Loucy (cell line): ENCODE measurements around the gene EDAR.

Experiments
- H2AFZ ChIP-seq: fragments of 200-600 bp; sonication (generic); 2 replicates; pipeline ENCODE4 v1.6.0; 2016; ENCODE audit warnings: antibody characterized with exemption, mild to moderate bottlenecking, low read length, moderate library complexity
- H3F3A ChIP-seq: fragments of 200-600 bp; 2 replicates; pipeline ENCODE4 v1.6.0; 2016; ENCODE audit warnings: antibody characterized with exemption, low read depth, mild to moderate bottlenecking
- H3K27me3 ChIP-seq: fragments of 200-600 bp; sonication (generic); 2 replicates; pipeline ENCODE4 v1.6.1; 2014; ENCODE audit warnings: low read length, mild to moderate bottlenecking; ENCODE audit not compliant: insufficient read depth, poor library complexity, severe bottlenecking
- H3K36me3 ChIP-seq: fragments of 200-600 bp; sonication (generic); 2 replicates; pipeline ENCODE4 v1.6.1; 2016; ENCODE audit warnings: low read length; ENCODE audit not compliant: insufficient read depth
- H3K4me1 ChIP-seq: fragments of 200-600 bp; sonication (generic); 2 replicates; pipeline ENCODE4 v1.5.1; 2014; ENCODE audit warnings: low read length, mild to moderate bottlenecking; ENCODE audit not compliant: insufficient read depth, poor library complexity, severe bottlenecking
- H3K4me2 ChIP-seq: fragments of 200-600 bp; sonication (generic); 2 replicates; pipeline ENCODE4 v1.6.0; 2014; ENCODE audit warnings: antibody characterized with exemption, low read length, low read depth, mild to moderate bottlenecking; ENCODE audit not compliant: poor library complexity, severe bottlenecking
- H3K4me3 ChIP-seq: fragments of 200-600 bp; sonication (generic); 2 replicates; pipeline ENCODE4 v1.5.1; 2014; ENCODE audit warnings: low read length, mild to moderate bottlenecking, mixed read lengths; ENCODE audit not compliant: poor library complexity, severe bottlenecking
- H3K79me2 ChIP-seq: fragments of 200-600 bp; sonication (generic); 2 replicates; pipeline ENCODE4 v1.6.1; 2014; ENCODE audit warnings: low read length; ENCODE audit not compliant: insufficient read depth
- H3K9ac ChIP-seq: fragments of 200-600 bp; sonication (generic); 2 replicates; pipeline ENCODE4 v1.6.0; 2014; ENCODE audit warnings: mild to moderate bottlenecking, low read depth, low read length, moderate library complexity; ENCODE audit not compliant: poor library complexity, severe bottlenecking
- H3K9me2 ChIP-seq: fragments of 200-600 bp; sonication (generic); replicated peaks from 2 replicates; pipeline ENCODE4 v1.6.1; 2016; ENCODE audit warnings: low read depth, low read length, mixed read lengths
- H3K9me3 ChIP-seq: fragments of 200-600 bp; sonication (generic); 2 replicates; pipeline ENCODE4 v1.6.1; 2014; ENCODE audit warnings: mild to moderate bottlenecking, antibody characterized with exemption, low read length, low read depth; ENCODE audit not compliant: insufficient read depth
- H4K20me1 ChIP-seq: fragments of 200-600 bp; sonication (generic); 2 replicates; pipeline ENCODE4 v1.6.0; 2014; ENCODE audit warnings: antibody characterized with exemption, low read length, mild to moderate bottlenecking; ENCODE audit not compliant: insufficient read depth, poor library complexity, severe bottlenecking
- CTCF ChIP-seq: fragments of 200-600 bp; sonication (generic); conservative IDR thresholded peaks from 2 replicates; pipeline ENCODE4 v1.5.1; 2014; ENCODE audit warnings: mild to moderate bottlenecking, antibody characterized with exemption, low read length
- EZH2phosphoT487 ChIP-seq: fragments of 200-600 bp; IDR thresholded peaks from 2 replicates; pipeline ENCODE4 v1.6.1; 2018; ENCODE audit warnings: antibody characterized with exemption, mild to moderate bottlenecking, moderate library complexity, borderline replicate concordance

Gene EDAR

GRCh38 chr2:108988796-108989713, at the start of gene EDAR:
Gene EDAR, minus strand, starts transcription at chr2:108989220. Its CDS starts 58,206 bp downstream, at chr2:108931014.
- no peaks in the 10 kb centered on the region for H3K36me3 ChIP-seq
- TF ChIP-seq EZH2phosphoT487 (no peak), CTCF (peak; percentile 74)
- H3K9me3 ChIP-seq, result no peaks in the 10 kb centered on the region
- H3K79me2 ChIP-seq, result no peaks in the 10 kb centered on the region
- H3K4me3 ChIP-seq, result no peak within 1 kb of the TSS
- H2AFZ ChIP-seq, result no peak within 1 kb of the TSS
- no peaks in the 10 kb centered on the region for H3F3A ChIP-seq
- H3K4me2 ChIP-seq, result no peak within 1 kb of the TSS
- H3K9me2 ChIP-seq, result no peaks in the 10 kb centered on the region
- no peak within 1 kb of the TSS for H3K9ac ChIP-seq
- peaks cover 19% of the 10 kb centered on the region for H3K4me1 ChIP-seq
- H3K27me3 ChIP-seq, result no peaks in the 10 kb centered on the region
- H4K20me1 ChIP-seq, result no peaks in the 10 kb centered on the region

- H3F3A ChIP-seq, result peaks cover 9% of the 10 kb centered on the region; the same call in 1 of the 2 replicates
- no peaks in the 10 kb centered on the region for H3K9me2 ChIP-seq
- H3K79me2 ChIP-seq, result no peaks in the 10 kb centered on the region
- peak overlapping the region; percentile 83 for H3K4me2 ChIP-seq
- H3K9me3 ChIP-seq, result no peaks in the 10 kb centered on the region
- no peaks in the 10 kb centered on the region for H3K36me3 ChIP-seq
- no peak overlapping the region for H2AFZ ChIP-seq
- H3K9ac ChIP-seq, result peak overlapping the region; percentile 75
- H3K27me3 ChIP-seq, result no peaks in the 10 kb centered on the region
- TF ChIP-seq EZH2phosphoT487 (no peak), CTCF (no peak)
- peak overlapping the region; percentile 75 for H3K4me3 ChIP-seq
- peaks cover 31% of the 10 kb centered on the region for H3K4me1 ChIP-seq
- H4K20me1 ChIP-seq, result no peaks in the 10 kb centered on the region
These were observed 44.2 kb upstream of the EDAR start for GRCh38 chr2:109033171-109033570.

GRCh38 chr2:109032229-109032820, 43.3 kb upstream of the EDAR start:
- no peaks in the 10 kb centered on the region for H3K36me3 ChIP-seq
- H4K20me1 ChIP-seq, result no peaks in the 10 kb centered on the region
- TF ChIP-seq EZH2phosphoT487 (no peak), CTCF (no peak)
- peaks cover 9% of the 10 kb centered on the region; the same call in 1 of the 2 replicates for H3F3A ChIP-seq
- peak overlapping the region; percentile 81 for H2AFZ ChIP-seq
- H3K9me3 ChIP-seq, result no peaks in the 10 kb centered on the region
- peaks cover 31% of the 10 kb centered on the region for H3K4me1 ChIP-seq
- H3K27me3 ChIP-seq, result no peaks in the 10 kb centered on the region
- no peaks in the 10 kb centered on the region for H3K79me2 ChIP-seq
- H3K4me3 ChIP-seq, result peak overlapping the region; percentile 75
- H3K4me2 ChIP-seq, result peak overlapping the region; percentile 83
- no peaks in the 10 kb centered on the region for H3K9me2 ChIP-seq
- peak overlapping the region; percentile 75 for H3K9ac ChIP-seq
